Measurements from ENCODE around the gene FOXN1. TPM values are rescaled to one million over a fixed set of nuclear protein-coding genes. Genes with fewer than 3 reads are reported as not detected.

Gene FOXN1
- total RNA-seq, 1 experiment from 2014 or later = not detected

DNA sequence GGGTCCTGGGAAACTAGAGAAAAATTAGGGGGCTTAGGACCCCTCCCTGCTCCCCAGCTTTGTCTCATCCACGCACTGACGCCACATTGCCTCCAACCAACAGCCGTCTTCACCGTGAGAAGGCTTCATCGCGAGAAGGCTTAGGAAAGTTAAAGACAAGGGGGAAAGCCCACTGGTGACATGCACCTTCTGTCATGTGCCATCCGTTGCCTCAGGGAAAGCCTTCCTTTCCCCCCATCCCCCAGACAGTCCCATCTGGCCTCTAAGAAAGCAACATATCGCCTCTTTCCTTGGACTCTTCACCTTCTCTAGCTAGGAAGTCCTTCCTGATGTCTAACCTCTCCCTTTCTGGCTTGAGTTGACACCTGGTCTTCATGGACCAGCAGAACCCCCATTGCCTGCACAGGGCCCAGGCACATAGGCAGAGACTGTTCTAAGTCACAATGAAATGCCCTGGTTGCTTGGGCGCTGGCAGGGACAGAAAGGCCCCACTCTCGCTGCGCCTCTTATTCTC is 2.1 kb downstream of the FOXN1 start:
- Histone ChIP-seq H3K79me2 (ENCODE audit: low read length) (no peaks in the 10 kb centered on the region), H3K4me2 (ENCODE audit: low read length) (no peak overlapping the region), H3K4me3 (ENCODE audit: low read length) (no peak overlapping the region), H3K27ac (ENCODE audit: low read length) (no peak overlapping the region), H2AFZ (ENCODE audit: low read length) (no peak overlapping the region), H3K36me3 (ENCODE audit: low read depth, low read length) (no peaks in the 10 kb centered on the region), H3K9me3 (ENCODE audit: low read length) (no peaks in the 10 kb centered on the region), H3F3A (ENCODE audit: low read length, unreplicated experiment) (no peaks in the 10 kb centered on the region), H3K9ac (ENCODE audit: low read length) (no peak overlapping the region), H3K27me3 (ENCODE audit: low read length) (0 out of 2 replicates have a peak, but pooled peaks cover 4% of the 10 kb centered on the region), H4K20me1 (ENCODE audit: low read length) (no peaks in the 10 kb centered on the region), H3K4me1 (ENCODE audit: insufficient read depth, low read length) (no peaks in the 10 kb centered on the region), H3K9me2 (replicated peaks; ENCODE audit: low read length) (no peaks in the 10 kb centered on the region)
- no TSS peak for BruUV-seq (replicated peaks)
- DNase-seq = no peak
- CTCF ChIA-PET = no interaction called here
- intact Hi-C loops (cut with micrococcal nuclease) = no loop called here
- ATAC-seq = no peak
- no peak for TF ChIP-seq EZH2phosphoT487 (IDR thresholded peaks at IDR 0.05; ENCODE audit: borderline replicate concordance, low read length)
- TF ChIP-seq EZH2 (IDR thresholded peaks at IDR 0.05; ENCODE audit: low read length, unreplicated experiment) = no peak
- TF ChIP-seq, protein P1, sequence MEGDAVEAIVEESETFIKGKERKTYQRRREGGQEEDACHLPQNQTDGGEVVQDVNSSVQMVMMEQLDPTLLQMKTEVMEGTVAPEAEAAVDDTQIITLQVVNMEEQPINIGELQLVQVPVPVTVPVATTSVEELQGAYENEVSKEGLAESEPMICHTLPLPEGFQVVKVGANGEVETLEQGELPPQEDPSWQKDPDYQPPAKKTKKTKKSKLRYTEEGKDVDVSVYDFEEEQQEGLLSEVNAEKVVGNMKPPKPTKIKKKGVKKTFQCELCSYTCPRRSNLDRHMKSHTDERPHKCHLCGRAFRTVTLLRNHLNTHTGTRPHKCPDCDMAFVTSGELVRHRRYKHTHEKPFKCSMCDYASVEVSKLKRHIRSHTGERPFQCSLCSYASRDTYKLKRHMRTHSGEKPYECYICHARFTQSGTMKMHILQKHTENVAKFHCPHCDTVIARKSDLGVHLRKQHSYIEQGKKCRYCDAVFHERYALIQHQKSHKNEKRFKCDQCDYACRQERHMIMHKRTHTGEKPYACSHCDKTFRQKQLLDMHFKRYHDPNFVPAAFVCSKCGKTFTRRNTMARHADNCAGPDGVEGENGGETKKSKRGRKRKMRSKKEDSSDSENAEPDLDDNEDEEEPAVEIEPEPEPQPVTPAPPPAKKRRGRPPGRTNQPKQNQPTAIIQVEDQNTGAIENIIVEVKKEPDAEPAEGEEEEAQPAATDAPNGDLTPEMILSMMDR (conservative IDR thresholded peaks at IDR 0.05; ENCODE audit: low read depth, low read length) = no peak
- POLR2A ChIA-PET (ENCODE audit: unreplicated experiment) = no interaction called here

DNA sequence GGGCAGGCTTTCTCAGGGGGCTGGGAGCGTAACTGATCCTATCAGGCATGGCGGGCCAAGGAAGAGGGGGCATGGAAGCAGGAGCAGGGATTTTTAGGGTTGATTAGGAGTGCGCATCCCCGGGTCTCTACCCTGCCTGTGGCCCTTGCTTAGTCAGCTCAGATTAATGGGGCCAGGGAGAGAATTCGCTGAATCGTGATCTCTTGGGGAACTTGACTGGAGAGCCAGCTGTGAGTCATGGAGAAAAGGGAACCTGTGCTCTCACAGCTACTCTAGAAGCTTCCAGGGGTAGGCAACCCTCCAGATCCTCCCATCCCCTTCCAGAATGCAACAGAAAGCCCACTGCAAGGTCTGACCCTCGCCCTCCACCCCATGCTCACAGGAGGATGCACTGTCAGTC is 3.6 kb downstream of the FOXN1 start:
- no peaks in the 10 kb centered on the region for H3K9me2 ChIP-seq (replicated peaks; ENCODE audit: low read length)
- POLR2A ChIA-PET (ENCODE audit: unreplicated experiment) = no interaction called here
- no peaks in the 10 kb centered on the region for H4K20me1 ChIP-seq (ENCODE audit: low read length)
- intact Hi-C loops (cut with micrococcal nuclease) = no loop called here
- no peaks in the 10 kb centered on the region for H3K4me1 ChIP-seq (ENCODE audit: insufficient read depth, low read length)
- DNase-seq (no peak), ATAC-seq (no peak)
- 0 out of 2 replicates have a peak, but pooled peaks cover 3% of the 10 kb centered on the region for H3K27me3 ChIP-seq (ENCODE audit: low read length)
- no peaks in the 10 kb centered on the region for H3K9me3 ChIP-seq (ENCODE audit: low read length)
- no peak overlapping the region for H2AFZ ChIP-seq (ENCODE audit: low read length)
- no peaks in the 10 kb centered on the region for H3K36me3 ChIP-seq (ENCODE audit: low read depth, low read length)
- no peak overlapping the region for H3K4me2 ChIP-seq (ENCODE audit: low read length)
- no peaks in the 10 kb centered on the region for H3F3A ChIP-seq (ENCODE audit: low read length, unreplicated experiment)
- BruUV-seq (replicated peaks) = no TSS peak
- no peak overlapping the region for H3K27ac ChIP-seq (ENCODE audit: low read length)
- H3K79me2 ChIP-seq (ENCODE audit: low read length) = no peaks in the 10 kb centered on the region
- TF ChIP-seq, protein P1 (conservative IDR thresholded peaks at IDR 0.05; ENCODE audit: low read depth, low read length) = no peak
- TF ChIP-seq EZH2phosphoT487 (IDR thresholded peaks at IDR 0.05; ENCODE audit: borderline replicate concordance, low read length) (no peak), EZH2 (IDR thresholded peaks at IDR 0.05; ENCODE audit: low read length, unreplicated experiment) (no peak)
- H3K4me3 ChIP-seq (ENCODE audit: low read length) = no peak overlapping the region
- CTCF ChIA-PET = no interaction called here
- H3K9ac ChIP-seq (ENCODE audit: low read length) = no peak overlapping the region

DNA sequence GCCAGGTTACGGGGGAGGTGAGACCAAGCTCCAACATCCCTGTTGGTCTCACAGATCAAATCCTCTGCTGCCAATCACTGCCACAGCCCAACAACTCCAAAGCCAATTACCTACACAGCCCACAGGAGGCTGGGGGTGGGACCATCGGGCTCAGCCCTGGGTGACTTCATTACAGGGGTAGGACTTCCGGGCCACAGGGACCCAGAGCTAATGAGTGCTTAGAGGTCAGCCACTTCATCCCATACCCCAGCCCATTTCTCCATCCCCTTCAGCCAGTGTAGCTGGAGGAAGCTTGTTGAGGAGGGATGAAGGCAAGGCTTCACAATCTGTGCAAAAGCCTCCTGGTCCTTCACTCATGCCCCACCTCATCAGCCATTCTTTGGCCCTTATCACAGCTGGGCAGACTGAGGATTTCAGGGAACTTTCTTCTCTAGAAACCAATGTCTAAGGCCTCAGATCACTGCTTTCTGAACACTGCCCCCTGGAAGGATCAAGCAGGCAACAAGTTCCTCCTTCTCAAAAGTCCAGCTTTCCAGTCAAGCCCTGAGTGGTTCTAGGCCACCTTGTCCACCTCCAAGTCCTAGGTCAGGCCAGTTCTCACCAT is 5.8 kb downstream of the FOXN1 start:
- CTCF ChIA-PET = no interaction called here
- intact Hi-C loops (cut with micrococcal nuclease) = no loop called here
- H3K36me3 ChIP-seq (ENCODE audit: low read depth, low read length) = no peaks in the 10 kb centered on the region
- no peak overlapping the region for H3K27ac ChIP-seq (ENCODE audit: low read length)
- ATAC-seq = no peak
- no peaks in the 10 kb centered on the region for H4K20me1 ChIP-seq (ENCODE audit: low read length)
- POLR2A ChIA-PET (ENCODE audit: unreplicated experiment) = no interaction called here
- H3F3A ChIP-seq (ENCODE audit: low read length, unreplicated experiment) = no peaks in the 10 kb centered on the region
- no peaks in the 10 kb centered on the region for H3K27me3 ChIP-seq (ENCODE audit: low read length)
- no peaks in the 10 kb centered on the region for H3K4me1 ChIP-seq (ENCODE audit: insufficient read depth, low read length)
- DNase-seq = no peak
- no peaks in the 10 kb centered on the region for H3K9me2 ChIP-seq (replicated peaks; ENCODE audit: low read length)
- H2AFZ ChIP-seq (ENCODE audit: low read length) = no peak overlapping the region
- no peak overlapping the region for H3K9ac ChIP-seq (ENCODE audit: low read length)
- TF ChIP-seq EZH2 (IDR thresholded peaks at IDR 0.05; ENCODE audit: low read length, unreplicated experiment) (no peak), EZH2phosphoT487 (IDR thresholded peaks at IDR 0.05; ENCODE audit: borderline replicate concordance, low read length) (no peak)
- TF ChIP-seq, protein P1 (conservative IDR thresholded peaks at IDR 0.05; ENCODE audit: low read depth, low read length) = no peak
- H3K4me2 ChIP-seq (ENCODE audit: low read length) = no peak overlapping the region
- no peak overlapping the region for H3K4me3 ChIP-seq (ENCODE audit: low read length)
- no TSS peak for BruUV-seq (replicated peaks)
- H3K9me3 ChIP-seq (ENCODE audit: low read length) = no peaks in the 10 kb centered on the region
- no peaks in the 10 kb centered on the region for H3K79me2 ChIP-seq (ENCODE audit: low read length)

All from PC-3 (cell line).